AG04450 (cell line): ENCODE data around the gene IFIT3. TPM values are rescaled to one million over a fixed set of nuclear protein-coding genes. Genes with fewer than 3 reads are reported as not detected.

ENCODE experiments used
- CTCF ChIA-PET: fragments of 300-600, 350-600 bp; formaldehyde crosslinking; extraction: SDS; loops from one replicate; lab custom pipeline; 2022; ENCODE audit warnings: antibody characterized with exemption, inconsistent platforms; lab: Charles Lee
- POLR2A ChIA-PET: fragments of 350-600 bp; formaldehyde crosslinking; extraction: SDS; loops from one replicate; lab custom pipeline; 2021; ENCODE audit warnings: antibody characterized with exemption, inconsistent platforms; lab: Yijun Ruan, JAX
- DNase-seq: peaks from one replicate; pipeline ENCODE4 v3.0.0-alpha.2; 2011; ENCODE audit warnings: low read depth, low spot score
- H3K27ac ChIP-seq: one replicate; pipeline ENCODE4 v1.5.1; 2012; ENCODE audit warnings: low read depth, low read length, control low read depth
- H3K27me3 ChIP-seq: one replicate; pipeline ENCODE4 v1.6.0; 2012; ENCODE audit warnings: low read length; ENCODE audit not compliant: control insufficient read depth, insufficient read depth
- H3K4me3 ChIP-seq: 2 replicates; pipeline ENCODE4 v1.5.1; 2011; ENCODE audit warnings: mild to moderate bottlenecking, low read depth, low read length, control low read depth
- H3K9me3 ChIP-seq: 2 replicates; pipeline ENCODE4 v1.5.1; 2012; ENCODE audit warnings: low read length; ENCODE audit not compliant: control insufficient read depth, insufficient read depth
- CTCF ChIP-seq: IDR thresholded peaks from 2 replicates; pipeline ENCODE4 v1.5.1; 2011; ENCODE audit warnings: low read depth, low read length, control low read depth, inconsistent platforms
- polyA plus RNA-seq: library from polyadenylated mRNA; depleted of rRNA; stranded (reverse); fragments of >200 nt; gene quantifications from 2 replicates; pipeline ENCODE4 v1.2.3, GENCODE V29; 2011

Gene IFIT3
- polyA plus RNA-seq, 1 experiment, result 8.7 TPM

DNA sequence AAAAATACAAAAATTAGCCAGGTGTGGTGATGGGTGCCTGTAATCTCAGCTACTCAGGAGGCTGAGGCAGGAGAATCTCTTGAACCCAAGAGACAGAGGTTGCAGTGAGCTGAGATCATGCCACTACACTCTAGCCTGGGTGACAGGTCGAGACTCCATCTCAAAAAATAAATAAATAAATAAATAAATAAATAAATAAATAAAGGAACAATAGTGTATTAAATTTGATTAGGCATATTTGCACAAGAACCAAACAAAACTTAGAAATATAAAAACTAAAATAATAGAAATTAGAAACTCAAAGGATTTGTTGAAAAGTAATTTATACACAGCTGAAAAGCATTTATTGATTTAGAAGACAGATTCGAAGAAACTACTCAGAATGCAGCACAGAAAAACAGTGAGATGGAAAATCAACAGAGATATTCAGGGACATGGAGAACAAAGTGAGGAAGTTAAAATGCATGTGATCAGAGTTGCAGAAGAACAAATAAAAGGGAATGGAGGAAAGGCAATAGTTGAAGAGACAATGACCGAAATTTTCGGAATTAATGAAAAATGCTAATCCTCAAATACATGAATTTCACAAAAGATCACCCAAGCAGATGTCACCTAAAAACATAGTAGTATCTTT lies 17.7 kb downstream of the IFIT3 start:
- ChIA-PET CTCF (no interaction called here), POLR2A (no interaction called here)
- Histone ChIP-seq H3K27me3 (no peaks in the 10 kb centered on the region), H3K9me3 (no peaks in the 10 kb centered on the region), H3K27ac (no peak overlapping the region), H3K4me3 (no peak overlapping the region)
- DNase-seq, result no peak
- no peak for TF ChIP-seq CTCF

DNA sequence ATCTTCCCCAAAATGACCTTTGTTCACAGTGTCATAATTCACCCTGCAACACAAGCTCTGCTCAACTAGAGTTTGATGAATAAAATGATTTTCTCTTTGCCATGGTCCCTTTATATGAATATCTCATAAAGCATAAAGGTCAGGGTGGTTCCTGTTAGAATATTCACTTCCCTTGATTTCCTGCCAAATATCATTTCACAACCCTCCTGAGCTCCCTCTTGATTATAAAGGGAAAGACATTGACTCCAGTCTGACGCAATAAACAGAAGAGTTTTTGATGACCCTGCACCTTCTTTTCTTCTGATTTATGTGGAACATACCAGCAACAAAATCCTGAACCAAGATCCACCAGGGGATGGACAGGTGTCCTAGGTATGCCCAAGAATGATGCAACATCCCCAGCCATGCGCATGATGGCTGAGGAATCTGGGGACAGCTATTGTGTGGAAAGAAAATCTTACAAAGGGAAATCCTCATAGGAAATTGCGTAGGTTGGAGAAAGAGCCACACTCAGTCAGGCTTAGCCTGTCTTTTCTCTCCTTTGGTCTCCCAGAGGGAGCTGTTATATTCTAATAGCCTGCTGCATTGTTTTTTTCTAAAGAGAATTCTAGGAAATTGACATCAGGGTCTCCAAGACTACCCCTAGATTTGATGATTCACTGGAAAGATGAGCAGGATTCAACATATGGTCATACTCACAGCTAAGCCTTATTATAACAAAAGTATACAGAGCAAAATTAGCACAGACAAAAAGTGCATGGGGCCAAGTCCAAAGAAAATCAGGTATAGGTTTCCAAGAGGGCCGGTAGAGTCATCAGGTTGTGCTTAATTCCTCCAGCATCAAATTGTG lies 18.8 kb downstream of the IFIT3 start:
- Histone ChIP-seq H3K4me3 (no peak overlapping the region), H3K9me3 (no peaks in the 10 kb centered on the region), H3K27me3 (no peaks in the 10 kb centered on the region), H3K27ac (no peak overlapping the region)
- ChIA-PET POLR2A (no interaction called here), CTCF (interaction anchor here (1.3 kb wide), 1 partner anchor 23 kb away, joined by 4 read pairs; no protein-coding TSS in a partner anchor)
- no peak for DNase-seq
- no peak for TF ChIP-seq CTCF

GRCh38 chr10:89347701-89348457 lies 20.1 kb downstream of the IFIT3 start:
- no peak overlapping the region for H3K27ac ChIP-seq
- ChIA-PET CTCF (interaction anchor here (1.2 to 1.5 kb wide), 3 partner anchors 9 to 22 kb away, joined by 3 to 5 read pairs (median 4); no protein-coding TSS in a partner anchor), POLR2A (no interaction called here)
- no peaks in the 10 kb centered on the region for H3K27me3 ChIP-seq
- DNase-seq, result no peak
- TF ChIP-seq CTCF, result no peak
- H3K4me3 ChIP-seq, result no peak overlapping the region
- H3K9me3 ChIP-seq, result no peaks in the 10 kb centered on the region

- Histone ChIP-seq H3K4me3 (no peak overlapping the region), H3K27me3 (no peaks in the 10 kb centered on the region), H3K9me3 (no peaks in the 10 kb centered on the region), H3K27ac (no peak overlapping the region)
- no peak for DNase-seq
- ChIA-PET POLR2A (no interaction called here), CTCF (interaction anchor here (1.2 to 1.5 kb wide), 2 partner anchors 9 to 20 kb away, joined by 3 to 5 read pairs; no protein-coding TSS in a partner anchor)
- TF ChIP-seq CTCF, result no peak
These were observed 20.7 kb downstream of the IFIT3 start for GRCh38 chr10:89348481-89348880.
